ENCODE data around the gene TMEM123. TPM values are rescaled to one million over a fixed set of nuclear protein-coding genes. Genes with fewer than 3 reads are reported as not detected.

TMEM123 gene
- total and polyA plus RNA-seq, 2 of the 8 experiments (the other 6 are each of a cell fraction or from before 2014, with no cell fraction given): 75.5 to 80.1 TPM

- H3K23me2 ChIP-seq (ENCODE audit: low read depth, low read length): no peaks in the 10 kb centered on the region
- no peaks in the 10 kb centered on the region for H3K4me1 ChIP-seq (replicated peaks in 1 of 4; ENCODE audit: control insufficient read depth in 3 of 4, insufficient read depth in 4 of 4, low read length in 3 of 4)
- CTCF ChIA-PET (ENCODE audit: partially characterized antibody): interaction anchor here (0.9 to 2.5 kb wide), 6 partner anchors 29 to 178 kb away, joined by 3 to 10 read pairs (median 8); no protein-coding TSS in a partner anchor
- no peak overlapping the region for H4K8ac ChIP-seq (ENCODE audit: extremely low read depth, insufficient read depth, low read length)
- H3K4ac ChIP-seq (replicated peaks; ENCODE audit: insufficient read length, low read depth, low read length): no peak overlapping the region
- H2BK20ac ChIP-seq (ENCODE audit: low read length): no peak overlapping the region
- no peak overlapping the region for H3K4me3 ChIP-seq (ENCODE audit: extremely low read depth in 1 of 4, insufficient read depth in 2 of 4, low read depth in 3 of 4, low read length in 4 of 4)
- no peak overlapping the region for H3K9ac ChIP-seq (replicated peaks in 1 of 4; ENCODE audit: extremely low read depth in 1 of 4, low read depth in 3 of 4, low read length in 3 of 4)
- no peak for FAIRE-seq
- no peaks in the 10 kb centered on the region for H3K9me3 ChIP-seq (ENCODE audit: insufficient read depth in 2 of 2, low read depth in 1 of 2, low read length in 1 of 2)
- no peak overlapping the region for H2AFZ ChIP-seq (ENCODE audit: low read length)
- H3K14ac ChIP-seq (ENCODE audit: insufficient read length): no peak overlapping the region
- no peak overlapping the region for H2AK5ac ChIP-seq (ENCODE audit: low read depth, low read length)
- POLR2A ChIA-PET (ENCODE audit: partially characterized antibody): no interaction called here
- no peak overlapping the region for H2BK120ac ChIP-seq (replicated peaks; ENCODE audit: low read depth, low read length)
- H2BK15ac ChIP-seq (ENCODE audit: low read length): no peak overlapping the region
- DNase-seq (ENCODE audit: low read depth in 1 of 2, low spot score in 2 of 2): no peak
- H3K23ac ChIP-seq (ENCODE audit: insufficient read length): no peak overlapping the region
- H3K36me3 ChIP-seq (ENCODE audit: control insufficient read depth in 2 of 4, insufficient read depth in 4 of 4, low read length in 3 of 4): no peaks in the 10 kb centered on the region
- H4K91ac ChIP-seq (replicated peaks; ENCODE audit: insufficient read length, low read length): no peak overlapping the region
- H3K56ac ChIP-seq (replicated peaks; ENCODE audit: insufficient read length, low read depth, low read length): no peak overlapping the region
- H4K20me1 ChIP-seq (replicated peaks in 1 of 2; ENCODE audit: control insufficient read depth in 1 of 2, insufficient read depth in 2 of 2, low read length in 2 of 2): no peaks in the 10 kb centered on the region
- no peak overlapping the region for H2BK5ac ChIP-seq (ENCODE audit: low read depth, low read length)
- H2BK12ac ChIP-seq (ENCODE audit: low read depth, low read length): no peak overlapping the region
- H3K79me2 ChIP-seq (ENCODE audit: control insufficient read depth in 1 of 2, insufficient read depth in 2 of 2, low read length in 2 of 2): no peaks in the 10 kb centered on the region
- WGBS, 2 experiments (ENCODE audit: extremely low coverage in 1 of 2, insufficient coverage in 1 of 2, insufficient read length in 1 of 2, insufficient replicate concordance in 2 of 2, low coverage in 1 of 2, low lambda C conversion rate in 2 of 2, missing lambda C conversion rate in 1 of 2): 92% methylated on average over 3 of the region's 3 CpGs; no CpG with 5 or more reads in 1 of the 2 experiments
- H3K18ac ChIP-seq (ENCODE audit: extremely low read depth, low read length): no peak overlapping the region
- H3K27ac ChIP-seq (ENCODE audit: low read depth, low read length): no peak overlapping the region
- no peaks in the 10 kb centered on the region for H3K27me3 ChIP-seq (replicated peaks in 1 of 4; ENCODE audit: control insufficient read depth in 3 of 4, extremely low read depth in 1 of 4, insufficient read depth in 3 of 4, low read length in 3 of 4)
- H4K5ac ChIP-seq (ENCODE audit: insufficient read length, low read depth, low read length): no peak overlapping the region
- H3K79me1 ChIP-seq (ENCODE audit: low read depth, low read length): no peaks in the 10 kb centered on the region
- H3K4me2 ChIP-seq (ENCODE audit: insufficient read depth in 1 of 2, low read depth in 2 of 2, low read length in 2 of 2): no peak overlapping the region
- TF ChIP-seq PHF8 (conservative IDR thresholded peaks at IDR 0.05; ENCODE audit: low read depth, low read length): no peak
- no peak for TF ChIP-seq FOSL1 (IDR thresholded peaks at IDR 0.05; ENCODE audit: insufficient read depth, low read depth, low read length)
- no peak for TF ChIP-seq JUND (IDR thresholded peaks at IDR 0.05; ENCODE audit: low read length)
- TF ChIP-seq BACH1 (IDR thresholded peaks at IDR 0.05; ENCODE audit: low read length): no peak
- TF ChIP-seq CHD1 (IDR thresholded peaks at IDR 0.05; ENCODE audit: low read depth, low read length): no peak
- TF ChIP-seq ATF2 (IDR thresholded peaks at IDR 0.05; ENCODE audit: low read length): no peak
- TF ChIP-seq BCL11A (IDR thresholded peaks at IDR 0.05; ENCODE audit: low read depth in 2 of 2, low read length in 2 of 2): no peak
- TF ChIP-seq JUN (IDR thresholded peaks at IDR 0.05; ENCODE audit: low read depth, low read length): no peak
- no peak for TF ChIP-seq ASH2L (IDR thresholded peaks at IDR 0.05; ENCODE audit: low read length)
- no peak for TF ChIP-seq SIRT6 (IDR thresholded peaks at IDR 0.05; ENCODE audit: low read length)
- TF ChIP-seq GTF2F1 (IDR thresholded peaks at IDR 0.05; ENCODE audit: borderline replicate concordance, low read depth, low read length): no peak
- no peak for TF ChIP-seq TCF12 (IDR thresholded peaks at IDR 0.05; ENCODE audit: low read depth, low read length)
- TF ChIP-seq CBX5 (IDR thresholded peaks at IDR 0.05; ENCODE audit: low read depth, low read length): no peak
- no peak for TF ChIP-seq CTBP2 (IDR thresholded peaks at IDR 0.05; ENCODE audit: borderline replicate concordance, insufficient read depth, insufficient read length, low read length)
Measured at GRCh38 chr11:102488208-102488607, 35.6 kb upstream of the TMEM123 start.
